ENCODE results near the gene SETBP1.
"Not testable (repeated sequence)": the region's sequence is repeated elsewhere in the genome, so short reads cannot be mapped to it uniquely, and the experiment has no call there.

The SETBP1 gene

GRCh38 chr18:44799907-44800421 is 119.3 kb downstream of the SETBP1 start:
- Histone ChIP-seq H3K4me1 (ENCODE audit: insufficient read depth, low read length) (peaks cover 13% of the 10 kb centered on the region), H3K9ac (ENCODE audit: low read depth, low read length) (no peak overlapping the region), H3K27ac (ENCODE audit: low read length) (no peak overlapping the region), H3K4me3 (ENCODE audit: low read length) (no peak overlapping the region), H3K36me3 (ENCODE audit: insufficient read depth, low read depth, low read length) (no peaks in the 10 kb centered on the region), H3K27me3 (ENCODE audit: insufficient read depth, low read length) (no peaks in the 10 kb centered on the region), H3K9me3 (ENCODE audit: insufficient read depth, low read depth, low read length) (no peaks in the 10 kb centered on the region)

GRCh38 chr18:44800766-44801165 is 120.1 kb downstream of the SETBP1 start:
- H3K9me3 ChIP-seq (ENCODE audit: insufficient read depth, low read depth, low read length); H3K27ac ChIP-seq (ENCODE audit: low read length); H3K9ac ChIP-seq (ENCODE audit: low read depth, low read length); H3K27me3 ChIP-seq (ENCODE audit: insufficient read depth, low read length); H3K36me3 ChIP-seq (ENCODE audit: insufficient read depth, low read depth, low read length); H3K4me3 ChIP-seq (ENCODE audit: low read length): not testable (repeated sequence)
- peaks cover 13% of the 10 kb centered on the region for H3K4me1 ChIP-seq (ENCODE audit: insufficient read depth, low read length)

DNA sequence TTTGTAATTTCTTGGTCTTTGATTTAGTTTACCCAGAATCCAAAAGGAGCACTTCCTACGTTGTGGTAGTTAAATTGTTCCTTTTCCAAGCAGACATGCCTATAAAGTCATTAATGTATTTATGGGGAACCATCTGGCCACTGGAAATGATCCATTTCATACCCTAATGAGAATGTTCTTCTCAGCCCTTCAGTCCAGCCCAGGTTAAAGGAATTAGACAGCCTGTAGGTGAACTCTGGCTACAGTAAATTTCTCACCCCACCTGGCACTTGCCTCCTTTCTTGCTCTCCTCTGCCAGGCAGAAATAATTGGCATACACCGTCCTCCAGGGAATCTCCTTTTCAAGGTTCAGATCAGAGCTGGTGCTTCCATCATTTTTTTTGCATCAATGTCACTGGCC is 121.1 kb downstream of the SETBP1 start:
- H3K4me1 ChIP-seq (ENCODE audit: insufficient read depth, low read length): peaks cover 13% of the 10 kb centered on the region
- no peak overlapping the region for H3K9ac ChIP-seq (ENCODE audit: low read depth, low read length)
- no peaks in the 10 kb centered on the region for H3K9me3 ChIP-seq (ENCODE audit: insufficient read depth, low read depth, low read length)
- no peak overlapping the region for H3K27ac ChIP-seq (ENCODE audit: low read length)
- H3K36me3 ChIP-seq (ENCODE audit: insufficient read depth, low read depth, low read length): no peaks in the 10 kb centered on the region
- H3K27me3 ChIP-seq (ENCODE audit: insufficient read depth, low read length): no peaks in the 10 kb centered on the region
- no peak overlapping the region for H3K4me3 ChIP-seq (ENCODE audit: low read length)

GRCh38 chr18:44802508-44802907 is 121.8 kb downstream of the SETBP1 start:
- H3K9ac ChIP-seq (ENCODE audit: low read depth, low read length): no peak overlapping the region
- H3K27ac ChIP-seq (ENCODE audit: low read length): no peak overlapping the region
- H3K27me3 ChIP-seq (ENCODE audit: insufficient read depth, low read length): no peaks in the 10 kb centered on the region
- peaks cover 13% of the 10 kb centered on the region for H3K4me1 ChIP-seq (ENCODE audit: insufficient read depth, low read length)
- H3K4me3 ChIP-seq (ENCODE audit: low read length): no peak overlapping the region
- no peaks in the 10 kb centered on the region for H3K9me3 ChIP-seq (ENCODE audit: insufficient read depth, low read depth, low read length)
- H3K36me3 ChIP-seq (ENCODE audit: insufficient read depth, low read depth, low read length): no peaks in the 10 kb centered on the region

DNA sequence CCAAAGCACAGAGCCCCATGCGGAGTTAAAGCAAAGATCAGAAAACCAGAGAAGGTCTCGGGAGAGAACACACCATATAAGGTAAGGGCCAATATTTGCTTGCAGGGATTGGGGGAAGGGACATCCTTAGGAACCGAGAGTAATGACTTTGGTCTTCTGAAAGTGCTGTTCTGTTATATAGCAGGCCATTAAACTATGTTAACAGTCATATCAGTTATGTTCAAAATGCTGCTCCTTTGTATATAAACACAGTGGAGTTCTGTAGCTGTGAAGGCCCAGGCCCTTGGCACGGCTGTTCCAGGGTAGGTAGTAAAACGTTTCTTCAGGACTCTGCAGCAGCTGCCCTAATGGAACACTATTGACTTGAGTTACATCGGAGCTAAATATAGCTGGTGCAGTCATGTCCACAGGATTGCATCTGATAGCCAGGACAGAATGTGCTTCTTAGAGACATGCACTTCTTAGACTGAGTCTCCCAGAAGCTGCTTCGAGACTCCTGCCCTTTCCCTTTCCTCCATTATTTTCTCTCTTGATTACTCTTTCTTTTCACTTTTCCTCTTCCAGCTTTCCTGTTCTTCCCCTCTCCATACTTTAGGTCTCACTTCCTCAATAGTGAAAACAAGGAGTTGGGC is 122.4 kb downstream of the SETBP1 start:
- Histone ChIP-seq H3K4me3 (ENCODE audit: low read length) (no peak overlapping the region), H3K36me3 (ENCODE audit: insufficient read depth, low read depth, low read length) (no peaks in the 10 kb centered on the region), H3K27ac (ENCODE audit: low read length) (no peak overlapping the region), H3K27me3 (ENCODE audit: insufficient read depth, low read length) (no peaks in the 10 kb centered on the region), H3K9me3 (ENCODE audit: insufficient read depth, low read depth, low read length) (no peaks in the 10 kb centered on the region), H3K9ac (ENCODE audit: low read depth, low read length) (no peak overlapping the region; the same call in 1 of the 2 replicates), H3K4me1 (ENCODE audit: insufficient read depth, low read length) (peaks cover 13% of the 10 kb centered on the region)

DNA sequence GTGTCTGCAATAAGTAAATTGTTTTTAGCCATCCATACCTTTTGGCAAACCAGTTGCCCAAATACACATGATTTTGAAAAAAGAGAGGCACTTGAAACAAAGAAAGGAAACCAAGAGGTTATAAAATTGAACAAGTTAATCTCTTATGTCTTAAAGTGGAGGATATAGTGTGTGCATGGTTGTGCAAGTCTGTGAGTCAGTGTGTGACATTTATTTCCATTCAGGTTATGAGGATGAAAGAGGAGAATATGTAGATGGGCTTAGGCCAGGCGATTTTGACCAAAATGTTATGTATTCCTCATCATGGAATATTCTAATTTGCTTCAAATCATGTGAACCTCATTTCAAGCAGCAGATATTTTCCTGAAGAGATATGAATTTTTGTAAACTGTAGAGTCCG is 123.3 kb downstream of the SETBP1 start:
- no peak overlapping the region for H3K4me3 ChIP-seq (ENCODE audit: low read length)
- H3K4me1 ChIP-seq (ENCODE audit: insufficient read depth, low read length): peaks cover 13% of the 10 kb centered on the region
- H3K27me3 ChIP-seq (ENCODE audit: insufficient read depth, low read length): no peaks in the 10 kb centered on the region
- no peak overlapping the region for H3K27ac ChIP-seq (ENCODE audit: low read length)
- no peaks in the 10 kb centered on the region for H3K36me3 ChIP-seq (ENCODE audit: insufficient read depth, low read depth, low read length)
- H3K9me3 ChIP-seq (ENCODE audit: insufficient read depth, low read depth, low read length): no peaks in the 10 kb centered on the region
- H3K9ac ChIP-seq (ENCODE audit: low read depth, low read length): no peak overlapping the region

DNA sequence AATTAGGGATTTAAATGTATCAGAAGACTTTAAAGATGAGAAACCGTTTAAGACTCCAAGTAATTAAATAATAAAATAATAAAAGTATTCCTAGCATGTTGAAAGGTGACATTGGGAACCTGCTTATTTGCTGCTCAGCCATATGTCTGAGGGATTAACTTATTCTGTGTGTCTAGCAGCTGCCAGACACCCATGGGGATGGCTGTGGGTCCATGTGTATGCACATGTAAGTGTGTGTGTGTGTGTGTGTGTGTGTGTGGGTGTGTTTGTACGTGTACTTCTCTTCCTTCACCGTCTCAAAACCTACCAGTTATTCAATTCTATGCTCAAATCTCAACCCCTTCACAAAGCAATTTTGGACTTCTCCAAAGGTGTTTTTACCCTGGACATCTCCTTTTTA is 124.5 kb downstream of the SETBP1 start:
- no peaks in the 10 kb centered on the region for H3K27me3 ChIP-seq (ENCODE audit: insufficient read depth, low read length)
- no peak overlapping the region for H3K9ac ChIP-seq (ENCODE audit: low read depth, low read length)
- no peaks in the 10 kb centered on the region for H3K9me3 ChIP-seq (ENCODE audit: insufficient read depth, low read depth, low read length)
- H3K4me3 ChIP-seq (ENCODE audit: low read length): no peak overlapping the region
- H3K4me1 ChIP-seq (ENCODE audit: insufficient read depth, low read length): peaks cover 13% of the 10 kb centered on the region
- H3K27ac ChIP-seq (ENCODE audit: low read length): no peak overlapping the region
- H3K36me3 ChIP-seq (ENCODE audit: insufficient read depth, low read depth, low read length): no peaks in the 10 kb centered on the region

- H3K27me3 ChIP-seq (ENCODE audit: insufficient read depth, low read length): no peaks in the 10 kb centered on the region
- no peak overlapping the region for H3K27ac ChIP-seq (ENCODE audit: low read length)
- no peak overlapping the region for H3K4me3 ChIP-seq (ENCODE audit: low read length)
- no peaks in the 10 kb centered on the region for H3K36me3 ChIP-seq (ENCODE audit: insufficient read depth, low read depth, low read length)
- no peaks in the 10 kb centered on the region for H3K9me3 ChIP-seq (ENCODE audit: insufficient read depth, low read depth, low read length)
- no peak overlapping the region for H3K9ac ChIP-seq (ENCODE audit: low read depth, low read length)
- H3K4me1 ChIP-seq (ENCODE audit: insufficient read depth, low read length): peaks cover 13% of the 10 kb centered on the region
Observed at GRCh38 chr18:44805643-44806042, 125.0 kb downstream of the SETBP1 start.

DNA sequence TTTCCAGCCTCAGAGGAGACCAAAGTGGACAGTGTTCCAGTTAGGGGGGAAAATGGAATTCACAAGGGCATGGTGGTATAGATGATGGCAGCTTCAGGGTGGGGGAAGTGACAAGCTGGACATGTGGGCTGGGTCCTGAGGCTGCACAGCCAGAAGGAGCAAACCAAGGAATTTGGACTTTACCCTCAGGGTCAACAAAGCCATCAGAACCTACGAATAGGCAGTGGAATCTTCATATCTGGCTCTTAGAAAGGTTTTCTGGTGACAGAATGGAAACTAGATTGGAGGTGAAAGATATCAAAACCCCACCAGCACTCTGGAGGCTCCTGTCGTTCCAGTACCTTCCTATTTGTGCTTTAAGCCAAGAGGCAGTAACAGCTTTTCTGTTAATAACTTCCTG is 127.1 kb downstream of the SETBP1 start:
- Histone ChIP-seq H3K9ac (ENCODE audit: low read depth, low read length) (no peak overlapping the region), H3K27ac (ENCODE audit: low read length) (no peak overlapping the region), H3K36me3 (ENCODE audit: insufficient read depth, low read depth, low read length) (no peaks in the 10 kb centered on the region), H3K4me1 (ENCODE audit: insufficient read depth, low read length) (peaks cover 9% of the 10 kb centered on the region), H3K4me3 (ENCODE audit: low read length) (no peak overlapping the region), H3K9me3 (ENCODE audit: insufficient read depth, low read depth, low read length) (no peaks in the 10 kb centered on the region), H3K27me3 (ENCODE audit: insufficient read depth, low read length) (no peaks in the 10 kb centered on the region)

DNA sequence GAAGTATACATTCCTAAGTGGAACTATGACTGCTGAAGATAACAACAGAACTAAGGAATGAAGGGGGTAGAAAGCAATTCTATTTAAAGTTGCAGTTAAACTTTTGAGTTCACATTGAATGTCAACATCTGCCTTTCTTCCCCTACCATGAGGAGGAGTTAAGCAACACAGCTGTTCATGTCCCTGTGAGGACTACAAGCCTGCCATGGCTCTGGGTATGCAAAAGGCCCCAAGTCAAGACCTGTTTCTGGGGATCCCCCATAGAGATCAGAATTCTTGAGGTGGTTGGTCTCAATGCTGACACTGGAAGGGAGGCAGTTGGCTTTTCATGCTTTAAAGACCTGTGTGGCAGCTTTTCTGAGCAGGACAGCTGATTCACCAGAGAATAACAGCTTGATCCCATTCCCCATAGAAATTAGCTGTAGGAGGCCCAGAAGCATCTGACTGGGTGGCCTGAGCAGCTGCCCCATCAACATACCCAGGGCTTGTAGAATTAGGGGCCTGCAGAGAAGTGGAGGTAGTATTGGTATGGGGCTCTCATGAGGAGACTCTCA is 131.0 kb downstream of the SETBP1 start:
- no peaks in the 10 kb centered on the region for H3K36me3 ChIP-seq (ENCODE audit: insufficient read depth, low read depth, low read length)
- no peaks in the 10 kb centered on the region for H3K9me3 ChIP-seq (ENCODE audit: insufficient read depth, low read depth, low read length)
- no peak overlapping the region for H3K9ac ChIP-seq (ENCODE audit: low read depth, low read length)
- H3K27ac ChIP-seq (ENCODE audit: low read length): no peak overlapping the region
- H3K4me3 ChIP-seq (ENCODE audit: low read length): no peak overlapping the region
- H3K4me1 ChIP-seq (ENCODE audit: insufficient read depth, low read length): peaks cover 14% of the 10 kb centered on the region; the same call in 1 of the 2 replicates
- no peaks in the 10 kb centered on the region for H3K27me3 ChIP-seq (ENCODE audit: insufficient read depth, low read length)

DNA sequence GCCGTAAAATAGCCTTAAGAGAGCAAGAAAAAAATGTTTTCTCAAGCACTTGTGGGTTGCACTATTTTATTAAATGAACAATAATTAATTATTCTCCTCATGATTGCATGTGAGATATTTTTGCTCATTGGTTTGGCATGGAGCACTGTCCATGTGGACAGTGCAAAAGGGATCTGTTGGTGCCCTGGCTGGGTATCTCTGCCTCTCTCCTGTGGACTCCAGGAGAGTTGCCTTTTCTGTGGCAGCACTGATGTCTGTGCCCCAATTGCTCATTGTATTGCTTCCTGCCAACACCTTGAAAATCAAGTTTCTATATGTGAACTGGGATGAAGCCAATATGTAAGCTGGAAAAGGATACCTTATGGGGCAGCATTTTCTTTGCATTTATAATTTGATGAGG is 131.7 kb downstream of the SETBP1 start:
- Histone ChIP-seq H3K9ac (ENCODE audit: low read depth, low read length) (no peak overlapping the region), H3K4me3 (ENCODE audit: low read length) (no peak overlapping the region), H3K9me3 (ENCODE audit: insufficient read depth, low read depth, low read length) (no peaks in the 10 kb centered on the region), H3K27me3 (ENCODE audit: insufficient read depth, low read length) (no peaks in the 10 kb centered on the region), H3K4me1 (ENCODE audit: insufficient read depth, low read length) (peaks cover 18% of the 10 kb centered on the region; the same call in 1 of the 2 replicates), H3K36me3 (ENCODE audit: insufficient read depth, low read depth, low read length) (no peaks in the 10 kb centered on the region), H3K27ac (ENCODE audit: low read length) (no peak overlapping the region)

GRCh38 chr18:44813586-44813985 is 132.9 kb downstream of the SETBP1 start:
- no peaks in the 10 kb centered on the region for H3K36me3 ChIP-seq (ENCODE audit: insufficient read depth, low read depth, low read length)
- peaks cover 21% of the 10 kb centered on the region; the same call in 1 of the 2 replicates for H3K4me1 ChIP-seq (ENCODE audit: insufficient read depth, low read length)
- no peak overlapping the region for H3K9ac ChIP-seq (ENCODE audit: low read depth, low read length)
- H3K9me3 ChIP-seq (ENCODE audit: insufficient read depth, low read depth, low read length): no peaks in the 10 kb centered on the region
- no peak overlapping the region for H3K27ac ChIP-seq (ENCODE audit: low read length)
- H3K4me3 ChIP-seq (ENCODE audit: low read length): no peak overlapping the region
- no peaks in the 10 kb centered on the region for H3K27me3 ChIP-seq (ENCODE audit: insufficient read depth, low read length)
